Transverse colon (tissue), 4 donors: ENCODE data around the gene PIGR. TPM values are rescaled to one million over a fixed set of nuclear protein-coding genes. Genes with fewer than 3 reads are reported as not detected.

ENCODE experiments used
- DNase-seq: peaks from one replicate; pipeline ENCODE4 v3.0.0-alpha.2; 2019
- H3K27ac ChIP-seq, 4 donors: fragments of 200-600 bp; sonication (generic); 2 replicates each; pipeline ENCODE4 v1.5.1; 2016 to 2018; ENCODE audit warnings: inconsistent platforms in 4 of 4
- H3K27me3 ChIP-seq: fragments of 200-600 bp; sonication (generic); 2 replicates; pipeline ENCODE4 v1.5.1; 2017; ENCODE audit warnings: inconsistent platforms
- H3K36me3 ChIP-seq, 4 donors: fragments of 200-600 bp; sonication (generic); 2 replicates each; pipeline ENCODE4 v1.5.1; 2017 to 2019; ENCODE audit warnings: inconsistent platforms in 4 of 4
- H3K4me1 ChIP-seq, 4 donors: fragments of 200-600 bp; sonication (generic); 2 replicates each; pipeline ENCODE4 v1.5.1; 2017 to 2020; ENCODE audit warnings: inconsistent platforms in 4 of 4
- H3K4me3 ChIP-seq, 4 donors: fragments of 200-600 bp; sonication (generic); 1 replicate in 1 of 4; 2 replicates in 3 of 4; pipeline versions ENCODE4 v1.5.1 to v1.6.1; 2017 to 2019; ENCODE audit warnings: inconsistent platforms in 4 of 4
- H3K9me3 ChIP-seq, 2 donors: fragments of 200-600 bp; sonication (generic); 2 replicates each; pipeline ENCODE4 v1.5.1; 2017 to 2019; ENCODE audit warnings: inconsistent platforms in 2 of 2
- CTCF ChIP-seq, 5 experiments: fragments of 200-600 bp in 3 of 5; fragments of 450-650 bp in 2 of 5; sonication (generic) in 3 of 5; IDR thresholded peaks; 1 replicate in 2 of 5; 2 replicates in 3 of 5; pipeline ENCODE4 v1.5.1; 2016 to 2017; ENCODE audit warnings: antibody characterized with exemption in 5 of 5, inconsistent platforms in 3 of 5, mild to moderate bottlenecking in 2 of 5, moderate library complexity in 1 of 5
- EP300 ChIP-seq: sonication (generic); formaldehyde crosslinking; IDR thresholded peaks from one replicate; pipeline ENCODE4 v1.6.1; 2017; ENCODE audit warnings: antibody characterized with exemption, low read depth
- POLR2A ChIP-seq: fragments of 450-650 bp; IDR thresholded peaks from one replicate; pipeline ENCODE4 v1.6.1; 2016; ENCODE audit warnings: antibody characterized with exemption, mild to moderate bottlenecking, moderate library complexity
- POLR2AphosphoS5 ChIP-seq, 3 donors: sonication (generic); formaldehyde crosslinking; IDR thresholded peaks; one replicate each; pipeline ENCODE4 v1.6.1; 2016; ENCODE audit warnings: antibody characterized with exemption in 3 of 3
- WGBS, 2 donors: methylation state at CpG; one replicate each; pipeline ENCODE4 v1.1.5; 2018; ENCODE audit warnings: low coverage in 1 of 2; 5-methylcytosine and 5-hydroxymethylcytosine counted together
- in situ Hi-C, 4 donors: fragments of 200-750 bp; cut with MboI; loops; one replicate each; pipeline versions ENCODE4 v1.15.0 to v1.15.1; 2017; ENCODE audit warnings: low sequenced_read_pairs in 3 of 4, low pct_ligation_motif_present in 1 of 4, low pct_unique_long_range_greater_than_20kb in 1 of 4
- intact Hi-C: fragments of 100-400 bp; cut with DNase I; formaldehyde crosslinking; loops from one replicate; pipeline ENCODE4 v1.15.1; 2023; ENCODE audit warnings: low total_unique reads
- total RNA-seq, 4 donors: library from RNA; depleted of rRNA; stranded (reverse); fragments of >200 nt; gene quantifications; one replicate each; pipeline ENCODE4 v1.1.0, GENCODE V29; 2016

The PIGR gene
- total RNA-seq, 4 donors from 2014 or later: 3,370 to 10,796 (median 6,659) TPM

DNA sequence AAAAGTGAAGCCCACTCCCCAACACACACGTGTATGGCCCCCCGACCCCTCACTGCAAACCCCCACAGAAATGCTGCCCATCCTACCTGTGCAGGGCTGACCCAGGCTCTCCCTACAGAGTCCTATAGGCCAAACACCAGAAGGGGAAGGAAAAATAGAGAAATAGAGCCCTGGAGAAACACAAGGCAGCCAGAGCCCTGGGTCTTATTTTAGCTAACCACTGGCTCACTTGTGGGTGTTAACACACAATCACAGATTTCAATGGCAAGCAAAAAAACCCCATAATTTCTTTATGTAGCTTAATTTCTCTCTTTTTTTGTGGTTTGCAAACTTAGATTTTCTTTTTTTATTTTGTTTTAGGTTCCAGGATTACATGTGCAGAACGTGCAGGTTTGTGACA is 989 bp upstream of the PIGR start:
- TF ChIP-seq POLR2A (no peak), CTCF (IDR thresholded peaks at IDR 0.05) (no peak), POLR2AphosphoS5 (IDR thresholded peaks at IDR 0.05) (no peak), EP300 (no peak)
- H3K27ac ChIP-seq: peak overlapping the region; percentile 82 to 89 (median 83)
- H3K4me1 ChIP-seq: peaks cover 4 to 55% (median 38%) of the 10 kb centered on the region in 4 donors
- peak overlapping the region in 2 of 4 donors; percentile 12 to 52 for H3K4me3 ChIP-seq
- no peaks in the 10 kb centered on the region for H3K36me3 ChIP-seq
- in situ Hi-C loops (no loop called here), intact Hi-C loops (no loop called here)
- H3K9me3 ChIP-seq: no peaks in the 10 kb centered on the region
- H3K27me3 ChIP-seq: no peaks in the 10 kb centered on the region
- WGBS, 2 donors: 54% methylated on average over 3 of the region's 3 CpGs; no CpG with 5 or more reads in 1 of the 2 donors
- DNase-seq: no peak

GRCh38 chr1:206945779-206946178 is 487 bp downstream of the PIGR start:
- 68% methylated on average over 4 of the region's 4 CpGs; no CpG with 5 or more reads in 1 of the 2 donors for WGBS, 2 donors
- Histone ChIP-seq H3K36me3 (no peaks in the 10 kb centered on the region), H3K27ac (peak overlapping the region; percentile 82 to 89 (median 83)), H3K4me1 (peaks cover 7 to 53% (median 36%) of the 10 kb centered on the region in 4 donors), H3K9me3 (no peaks in the 10 kb centered on the region), H3K4me3 (peak overlapping the region; percentile 25 to 53 (median 46)), H3K27me3 (no peaks in the 10 kb centered on the region)
- DNase-seq: no peak
- intact Hi-C loops: no loop called here
- no peak for TF ChIP-seq EP300
- TF ChIP-seq POLR2AphosphoS5 (IDR thresholded peaks at IDR 0.05): no peak
- TF ChIP-seq CTCF (IDR thresholded peaks at IDR 0.05): no peak
- in situ Hi-C loops: no loop called here

DNA sequence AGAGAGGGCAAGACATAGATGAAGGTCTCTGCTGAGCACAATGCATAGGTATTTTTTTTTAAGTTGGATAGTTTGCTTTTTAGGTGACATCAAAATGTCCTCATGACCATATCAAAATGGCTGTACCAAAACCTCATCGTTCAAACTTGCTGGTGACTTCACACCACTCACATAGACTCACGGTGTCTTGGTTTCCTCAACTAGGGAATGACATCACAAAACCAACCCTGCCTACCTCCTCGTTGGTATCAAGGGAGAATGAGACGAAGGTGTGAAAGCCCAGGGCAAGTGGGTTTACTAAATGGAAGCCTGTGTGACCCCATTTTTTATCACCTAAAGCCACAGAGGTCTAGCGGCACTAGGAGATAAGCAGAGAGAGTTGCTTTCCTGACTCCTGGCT is 1.6 kb downstream of the PIGR start:
- TF ChIP-seq EP300: no peak
- TF ChIP-seq CTCF (IDR thresholded peaks at IDR 0.05): no peak
- no peak for TF ChIP-seq POLR2AphosphoS5 (IDR thresholded peaks at IDR 0.05)
- TF ChIP-seq POLR2A: no peak
- H3K4me1 ChIP-seq: peaks cover 7 to 56% (median 43%) of the 10 kb centered on the region in 4 donors
- H3K9me3 ChIP-seq: no peaks in the 10 kb centered on the region
- H3K27ac ChIP-seq: peak overlapping the region; percentile 82 to 89 (median 83)
- no peaks in the 10 kb centered on the region for H3K36me3 ChIP-seq
- in situ Hi-C loops: no loop called here
- H3K27me3 ChIP-seq: no peaks in the 10 kb centered on the region
- peak overlapping the region; percentile 25 to 53 (median 46) for H3K4me3 ChIP-seq
- WGBS, 2 donors: 40 to 47% methylated on average over 1 to 5 of the region's 5 CpGs
- no peak for DNase-seq
- intact Hi-C loops: no loop called here

DNA sequence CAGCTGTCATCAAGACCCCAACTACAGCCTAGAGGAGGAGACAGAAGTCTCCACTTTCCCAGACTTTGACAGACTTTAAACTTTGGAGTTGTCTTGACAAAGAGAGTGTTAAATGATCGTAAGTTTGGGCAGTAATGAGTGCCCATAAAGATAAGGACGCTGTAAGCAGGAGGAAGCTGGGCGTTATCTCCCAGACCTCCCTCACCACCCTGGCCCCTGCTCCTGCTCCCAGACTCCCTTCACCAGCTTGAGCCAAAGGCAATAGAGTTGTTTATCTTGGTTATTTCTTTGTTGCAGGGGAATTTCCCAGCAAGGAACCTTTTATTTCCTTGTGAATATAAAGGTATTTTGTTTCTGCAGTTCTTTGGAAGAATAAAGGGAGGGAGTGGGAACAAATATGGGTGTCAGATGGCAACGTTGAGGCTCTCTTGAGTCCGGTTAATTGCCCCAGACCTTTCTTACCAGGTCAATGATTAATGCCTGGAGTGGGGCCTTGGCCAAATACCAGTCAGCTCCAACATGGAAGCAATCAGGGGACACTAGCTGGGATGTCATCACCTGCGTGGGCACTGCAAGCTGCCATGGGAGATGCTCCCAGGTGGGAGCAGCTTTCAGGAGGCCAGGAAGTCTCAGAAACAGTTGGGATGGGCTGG is 4.4 kb downstream of the PIGR start:
- no peaks in the 10 kb centered on the region for H3K9me3 ChIP-seq
- no peaks in the 10 kb centered on the region for H3K36me3 ChIP-seq
- H3K27me3 ChIP-seq: no peaks in the 10 kb centered on the region
- TF ChIP-seq CTCF (IDR thresholded peaks at IDR 0.05): no peak
- peak; percentile 14 for TF ChIP-seq EP300
- TF ChIP-seq POLR2AphosphoS5 (IDR thresholded peaks at IDR 0.05): peak in 2 of 3 donors; percentile 56 to 78
- TF ChIP-seq POLR2A: no peak
- in situ Hi-C loops: no loop called here
- peaks cover 3 to 45% (median 24%) of the 10 kb centered on the region in 4 donors for H3K4me1 ChIP-seq
- H3K4me3 ChIP-seq: peak overlapping the region in 2 of 4 donors; percentile 10 to 30
- intact Hi-C loops: no loop called here
- DNase-seq: peak; percentile 83
- 27 to 44% methylated on average over 3 to 6 of the region's 6 CpGs for WGBS, 2 donors
- peak overlapping the region; percentile 82 to 89 (median 83) for H3K27ac ChIP-seq
